ENCODE data around the gene CADM1.
"Not testable (repeated sequence)": the region's sequence is repeated elsewhere in the genome, so short reads cannot be mapped to it uniquely, and the experiment has no call there.

Gene CADM1

DNA sequence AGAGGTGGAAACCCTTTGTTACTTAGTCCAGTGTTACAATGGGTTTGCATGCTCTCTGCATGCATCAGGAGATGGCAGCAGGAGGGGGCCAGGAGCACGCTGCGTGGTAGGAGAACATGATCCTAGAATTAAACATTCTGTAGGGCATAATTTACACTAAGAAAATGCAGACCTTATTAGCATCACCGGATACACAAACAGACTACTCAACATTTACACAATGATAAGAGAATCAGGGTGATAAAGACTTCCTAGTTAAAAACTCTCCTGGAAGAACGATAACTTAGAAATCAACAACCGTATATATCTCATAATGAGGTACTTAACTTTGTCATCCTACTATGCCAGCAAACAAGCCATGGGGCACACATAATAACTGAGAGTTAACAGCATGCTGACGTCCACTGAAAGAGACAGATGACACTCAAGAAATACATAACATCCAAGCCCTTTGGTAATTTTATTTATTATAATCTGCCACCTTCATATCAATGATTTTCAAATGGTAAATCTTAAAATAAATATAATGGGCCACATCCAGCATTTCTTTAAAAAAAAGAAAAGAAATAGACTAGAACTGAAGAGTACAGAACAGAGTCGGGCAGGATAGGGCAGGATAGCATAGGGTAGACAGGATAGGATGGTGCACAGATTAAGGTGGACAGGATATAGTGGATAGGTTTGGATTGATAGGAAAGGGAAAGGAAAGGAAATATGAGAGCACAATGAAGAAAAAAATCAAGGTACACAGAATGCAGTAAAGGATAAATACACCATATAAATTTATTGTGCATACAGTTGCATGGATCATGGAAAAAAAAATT, 27.5 kb downstream of the CADM1 start:
- DNase-seq (ENCODE audit: low read depth): no peak

DNA sequence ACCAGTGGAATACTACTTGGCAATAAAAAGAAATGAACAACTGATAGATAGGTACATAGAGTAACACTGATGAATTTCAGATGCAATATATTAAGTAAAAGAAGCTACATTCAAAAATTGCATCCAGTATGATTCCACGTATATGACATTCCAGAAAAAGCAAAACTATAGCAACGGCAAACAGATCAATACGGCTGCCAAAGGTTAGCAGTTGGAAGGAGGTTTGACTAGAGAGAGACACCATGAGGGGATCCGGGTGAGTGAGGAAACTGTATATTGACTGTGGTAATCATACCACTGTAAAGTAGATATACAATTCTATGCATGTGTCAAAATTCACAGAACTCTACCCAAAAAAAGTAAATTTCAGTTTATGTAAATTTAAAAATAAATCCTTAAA, 28.7 kb downstream of the CADM1 start:
- DNase-seq (ENCODE audit: low read depth): no peak

GRCh38 chr11:115474306-115474705, 29.9 kb downstream of the CADM1 start:
- not testable (repeated sequence) for DNase-seq (ENCODE audit: low read depth)

- DNase-seq (ENCODE audit: low read depth): no peak
These were observed 31.0 kb downstream of the CADM1 start for GRCh38 chr11:115473167-115473566.

- DNase-seq (ENCODE audit: low read depth): no peak
These were observed 32.8 kb downstream of the CADM1 start for GRCh38 chr11:115471367-115471766.

GRCh38 chr11:115470928-115471327, 33.3 kb downstream of the CADM1 start:
- no peak for DNase-seq (ENCODE audit: low read depth)

- no peak for DNase-seq (ENCODE audit: low read depth)
These were observed 34.9 kb downstream of the CADM1 start for GRCh38 chr11:115469361-115469760.

DNA sequence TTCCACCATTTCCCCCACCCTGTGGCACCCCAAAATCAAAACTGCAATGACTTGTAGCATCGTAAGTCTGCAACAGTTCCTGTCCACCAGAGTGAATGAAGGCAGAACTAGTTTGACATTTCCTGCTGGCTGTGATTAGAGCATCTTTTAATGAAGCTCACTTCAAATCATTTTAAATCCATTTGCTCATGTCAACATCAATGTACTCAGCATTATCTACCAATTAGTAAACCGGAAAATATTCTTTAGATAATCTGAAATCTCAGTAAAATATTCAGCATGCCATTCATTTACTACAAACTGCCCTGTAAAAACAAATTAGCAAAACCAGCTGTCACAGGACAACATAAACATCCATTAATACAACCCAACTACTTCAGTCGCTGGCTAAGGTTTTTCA, 38.1 kb downstream of the CADM1 start:
- no peak for DNase-seq (ENCODE audit: low read depth)

- DNase-seq (ENCODE audit: low read depth): no peak
These were observed 39.9 kb downstream of the CADM1 start for GRCh38 chr11:115464269-115464668.

- no peak for DNase-seq (ENCODE audit: low read depth)
These were observed 40.6 kb downstream of the CADM1 start for GRCh38 chr11:115463606-115464005.

DNA sequence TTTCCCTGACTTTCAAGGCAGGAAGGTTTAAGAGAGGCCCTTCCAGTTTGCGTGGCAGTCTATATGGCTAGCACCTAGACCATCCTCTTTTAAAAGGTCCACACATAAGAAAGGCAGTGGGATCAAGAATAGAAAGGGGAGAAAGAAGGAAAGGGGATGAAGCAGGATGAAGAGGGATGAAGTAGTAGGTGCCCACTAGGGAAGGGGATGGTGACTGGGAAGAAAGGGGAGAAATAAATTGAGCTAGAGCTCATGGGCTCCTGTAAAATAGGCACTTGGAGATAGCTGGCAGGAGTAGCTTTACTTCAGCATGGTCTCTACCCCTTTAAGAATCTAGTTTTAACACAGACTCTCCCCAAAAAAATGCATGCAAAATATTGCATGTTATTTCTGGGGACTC, 41.5 kb downstream of the CADM1 start:
- no peak for DNase-seq (ENCODE audit: low read depth)

DNA sequence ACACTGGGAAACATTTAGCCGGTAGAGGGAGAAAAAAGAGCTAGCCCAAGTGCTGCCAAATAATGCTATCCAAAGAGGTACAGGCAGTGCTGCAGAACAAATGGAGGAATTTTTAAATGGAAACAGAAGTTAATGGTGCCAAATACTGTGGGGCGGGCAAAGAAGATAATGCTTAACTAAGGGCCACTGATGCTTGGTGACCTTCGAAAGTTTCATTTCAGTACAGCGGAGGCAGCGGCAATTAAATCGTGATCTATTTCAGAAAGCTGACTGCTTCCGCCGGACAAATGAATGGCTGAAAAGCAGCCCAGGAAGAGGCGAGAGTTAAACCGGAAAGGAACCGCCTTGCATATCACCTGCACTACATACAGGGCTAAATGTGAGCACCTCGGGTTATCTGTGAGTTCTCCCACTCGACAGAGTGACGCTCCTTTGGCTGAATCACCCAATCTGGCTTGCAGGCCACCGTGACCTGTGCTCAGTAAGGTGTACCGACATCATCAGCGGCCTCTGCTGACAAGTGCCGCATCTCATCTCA, 42.1 kb downstream of the CADM1 start:
- no peak for DNase-seq (ENCODE audit: low read depth)

GRCh38 chr11:115460512-115460911, 43.7 kb downstream of the CADM1 start:
- DNase-seq (ENCODE audit: low read depth): no peak

GRCh38 chr11:115459563-115459962, 44.7 kb downstream of the CADM1 start:
- no peak for DNase-seq (ENCODE audit: low read depth)

DNA sequence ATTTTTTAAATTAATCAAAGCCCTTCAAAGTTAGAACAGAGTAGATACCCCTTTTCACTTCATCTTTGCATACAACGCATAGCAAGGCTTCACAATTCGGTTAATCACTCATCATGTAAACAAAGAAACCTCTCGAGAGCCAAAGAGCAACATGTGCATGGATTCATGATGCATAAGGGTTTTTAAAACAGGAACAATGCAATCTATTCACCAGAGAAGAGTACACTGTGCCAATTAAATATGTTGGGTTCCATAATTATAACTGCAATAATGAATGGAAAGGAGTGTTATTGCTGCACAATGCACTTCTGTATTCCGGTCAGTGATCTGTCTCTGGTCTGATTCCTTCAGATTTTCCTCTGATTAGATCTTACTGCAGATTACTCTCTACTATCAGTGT, 45.3 kb downstream of the CADM1 start:
- DNase-seq (ENCODE audit: low read depth): no peak

GRCh38 chr11:115456019-115456418, 48.2 kb downstream of the CADM1 start:
- no peak for DNase-seq (ENCODE audit: low read depth)

DNA sequence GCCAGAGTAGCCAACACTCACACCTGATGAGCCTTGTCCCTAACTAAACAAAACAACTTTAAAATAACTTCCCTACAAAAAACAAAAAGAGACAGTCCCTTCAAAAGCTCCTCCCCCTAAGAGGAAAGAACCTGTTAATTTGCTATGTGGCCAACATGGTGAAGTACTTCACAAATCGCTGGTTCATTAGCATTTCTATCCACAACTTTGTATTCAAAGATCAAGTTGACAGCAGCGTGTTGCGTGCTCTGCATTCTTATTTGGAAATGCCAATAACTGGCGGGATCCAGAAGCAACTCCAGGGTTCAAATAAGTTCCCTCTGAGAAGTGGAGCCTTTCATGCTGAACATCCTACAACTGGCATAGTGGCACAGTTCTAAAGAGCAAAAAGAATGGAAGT, 48.6 kb downstream of the CADM1 start:
- no peak for DNase-seq (ENCODE audit: low read depth)

DNA sequence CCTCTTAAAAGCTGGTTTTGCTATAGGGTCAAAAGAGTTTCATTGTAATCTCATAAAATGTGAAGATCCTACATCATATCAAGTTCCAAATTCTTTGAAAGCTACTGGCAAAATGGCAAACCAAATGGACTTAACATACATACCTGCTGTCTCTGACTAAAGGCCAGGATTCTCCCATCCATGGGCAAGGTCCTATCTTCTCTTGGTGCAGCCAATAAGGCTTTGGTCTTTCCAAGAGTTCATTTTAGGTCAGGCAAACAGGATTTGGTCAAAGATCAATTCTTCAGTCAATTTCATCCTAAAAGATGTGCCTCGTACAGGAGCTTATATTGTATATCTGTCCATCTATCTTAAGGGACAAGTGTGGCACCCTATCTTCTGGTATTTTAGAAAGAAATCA, 49.7 kb downstream of the CADM1 start:
- DNase-seq (ENCODE audit: low read depth): no peak

- no peak for DNase-seq (ENCODE audit: low read depth)
These were observed 50.3 kb downstream of the CADM1 start for GRCh38 chr11:115453693-115454490.

DNA sequence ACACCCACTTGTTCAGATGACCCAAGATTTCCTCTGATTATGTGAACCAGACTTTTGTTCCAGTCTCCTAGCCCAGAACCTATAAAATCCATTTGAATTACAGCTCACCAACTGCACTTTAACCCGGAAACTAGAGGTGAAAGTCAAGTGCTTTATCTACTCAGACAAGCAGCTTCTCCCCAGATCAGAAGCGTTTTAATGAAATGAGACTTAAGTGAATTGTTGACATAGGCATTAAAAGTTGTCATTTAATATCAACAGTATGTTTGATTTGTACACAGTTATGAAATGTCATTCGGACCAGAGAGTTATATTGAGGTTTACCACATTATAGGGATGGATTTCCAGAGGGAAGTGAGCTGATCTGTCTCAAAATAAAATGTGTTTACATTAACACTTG, 52.0 kb downstream of the CADM1 start:
- no peak for DNase-seq (ENCODE audit: low read depth)

GRCh38 chr11:115450519-115450918, 53.7 kb downstream of the CADM1 start:
- DNase-seq (ENCODE audit: low read depth): no peak

GRCh38 chr11:115447273-115447864, 56.8 kb downstream of the CADM1 start:
- no peak for DNase-seq (ENCODE audit: low read depth)

GRCh38 chr11:115446214-115446613, 58.0 kb downstream of the CADM1 start:
- DNase-seq (ENCODE audit: low read depth): no peak

Data from fibroblast of gingiva (primary cell).